ENCODE measurements around the gene PRKG1. TPM values are rescaled to one million over a fixed set of nuclear protein-coding genes. Genes with fewer than 3 reads are reported as not detected.

Gene PRKG1
- total and polyA plus RNA-seq, 2 donors from 2014 or later, result 3.6 to 14.8 TPM

- Histone ChIP-seq H3K9me3 (ENCODE audit: control insufficient read depth in 2 of 3, insufficient read depth in 1 of 3, low read length in 3 of 3) (no peaks in the 10 kb centered on the region), H3K4me3 (ENCODE audit: low read length in 3 of 3) (no peak overlapping the region), H3K36me3 (ENCODE audit: control insufficient read depth in 2 of 3, insufficient read depth in 3 of 3, low read length in 3 of 3) (no peaks in the 10 kb centered on the region), H3K27ac (ENCODE audit: low read depth in 2 of 2, low read length in 2 of 2) (no peak overlapping the region), H3K27me3 (ENCODE audit: control insufficient read depth, insufficient read depth, low read length) (no peaks in the 10 kb centered on the region), H3K4me1 (ENCODE audit: control insufficient read depth in 2 of 3, insufficient read depth in 2 of 3, low read depth in 1 of 3, low read length in 3 of 3) (no peaks in the 10 kb centered on the region), H3K9ac (ENCODE audit: low read length in 3 of 3) (no peak overlapping the region)
- TF ChIP-seq CTCF (IDR thresholded peaks at IDR 0.05; ENCODE audit: borderline replicate concordance, extremely low read depth, insufficient read depth), result no peak
- DNase-seq, result no peak
- intact Hi-C loops (cut with DNase I), result no loop called here
- no peak for FAIRE-seq
Measured at GRCh38 chr10:51861051-51861450, 786.8 kb downstream of the PRKG1 start.

- H3K9ac ChIP-seq (ENCODE audit: low read length in 3 of 3), result no peak overlapping the region
- H3K27ac ChIP-seq (ENCODE audit: low read depth in 2 of 2, low read length in 2 of 2), result no peak overlapping the region
- DNase-seq (peak in 1 of 5 donors; percentile 41), FAIRE-seq (no peak)
- H3K4me1 ChIP-seq (ENCODE audit: control insufficient read depth in 2 of 3, insufficient read depth in 2 of 3, low read depth in 1 of 3, low read length in 3 of 3), result no peaks in the 10 kb centered on the region
- H3K9me3 ChIP-seq (ENCODE audit: control insufficient read depth in 2 of 3, insufficient read depth in 1 of 3, low read length in 3 of 3), result no peaks in the 10 kb centered on the region
- no peak for TF ChIP-seq CTCF (IDR thresholded peaks at IDR 0.05; ENCODE audit: borderline replicate concordance, extremely low read depth, insufficient read depth)
- H3K36me3 ChIP-seq (ENCODE audit: control insufficient read depth in 2 of 3, insufficient read depth in 3 of 3, low read length in 3 of 3), result no peaks in the 10 kb centered on the region
- H3K4me3 ChIP-seq (ENCODE audit: low read length in 3 of 3), result no peak overlapping the region
- intact Hi-C loops (cut with DNase I), result no loop called here
- no peaks in the 10 kb centered on the region for H3K27me3 ChIP-seq (ENCODE audit: control insufficient read depth, insufficient read depth, low read length)
Measured at GRCh38 chr10:51861731-51862130, 787.4 kb downstream of the PRKG1 start.

- Histone ChIP-seq H3K36me3 (ENCODE audit: control insufficient read depth in 2 of 3, insufficient read depth in 3 of 3, low read length in 3 of 3) (no peaks in the 10 kb centered on the region), H3K27ac (ENCODE audit: low read depth in 2 of 2, low read length in 2 of 2) (no peak overlapping the region), H3K9ac (ENCODE audit: low read length in 3 of 3) (no peak overlapping the region), H3K27me3 (ENCODE audit: control insufficient read depth, insufficient read depth, low read length) (no peaks in the 10 kb centered on the region), H3K4me1 (ENCODE audit: control insufficient read depth in 2 of 3, insufficient read depth in 2 of 3, low read depth in 1 of 3, low read length in 3 of 3) (no peaks in the 10 kb centered on the region), H3K9me3 (ENCODE audit: control insufficient read depth in 2 of 3, insufficient read depth in 1 of 3, low read length in 3 of 3) (no peaks in the 10 kb centered on the region), H3K4me3 (ENCODE audit: low read length in 3 of 3) (no peak overlapping the region)
- DNase-seq, result peak in 2 of 5 donors; percentile 10 to 40
- no peak for TF ChIP-seq CTCF (IDR thresholded peaks at IDR 0.05; ENCODE audit: borderline replicate concordance, extremely low read depth, insufficient read depth)
- intact Hi-C loops (cut with DNase I), result no loop called here
- FAIRE-seq, result no peak
Measured at GRCh38 chr10:51862149-51862548, 787.9 kb downstream of the PRKG1 start.

- Histone ChIP-seq H3K36me3 (ENCODE audit: control insufficient read depth in 2 of 3, insufficient read depth in 3 of 3, low read length in 3 of 3) (no peaks in the 10 kb centered on the region), H3K27me3 (ENCODE audit: control insufficient read depth, insufficient read depth, low read length) (no peaks in the 10 kb centered on the region), H3K9ac (ENCODE audit: low read length in 3 of 3) (no peak overlapping the region), H3K9me3 (ENCODE audit: control insufficient read depth in 2 of 3, insufficient read depth in 1 of 3, low read length in 3 of 3) (no peaks in the 10 kb centered on the region), H3K27ac (ENCODE audit: low read depth in 2 of 2, low read length in 2 of 2) (no peak overlapping the region), H3K4me3 (ENCODE audit: low read length in 3 of 3) (no peak overlapping the region), H3K4me1 (ENCODE audit: control insufficient read depth in 2 of 3, insufficient read depth in 2 of 3, low read depth in 1 of 3, low read length in 3 of 3) (no peaks in the 10 kb centered on the region)
- FAIRE-seq (no peak), DNase-seq (no peak)
- intact Hi-C loops (cut with DNase I), result no loop called here
- TF ChIP-seq CTCF (IDR thresholded peaks at IDR 0.05; ENCODE audit: borderline replicate concordance, extremely low read depth, insufficient read depth), result no peak
Measured at GRCh38 chr10:51867956-51868355, 793.7 kb downstream of the PRKG1 start.
